ENCODE measurements around the gene EPHB1. TPM values are rescaled to one million over a fixed set of nuclear protein-coding genes. Genes with fewer than 3 reads are reported as not detected.
"Not testable (repeated sequence)": the region's sequence is repeated elsewhere in the genome, so short reads cannot be mapped to it uniquely, and the experiment has no call there.

Gene EPHB1
- total RNA-seq, 1 donor from 2014 or later = 0.86 TPM

DNA sequence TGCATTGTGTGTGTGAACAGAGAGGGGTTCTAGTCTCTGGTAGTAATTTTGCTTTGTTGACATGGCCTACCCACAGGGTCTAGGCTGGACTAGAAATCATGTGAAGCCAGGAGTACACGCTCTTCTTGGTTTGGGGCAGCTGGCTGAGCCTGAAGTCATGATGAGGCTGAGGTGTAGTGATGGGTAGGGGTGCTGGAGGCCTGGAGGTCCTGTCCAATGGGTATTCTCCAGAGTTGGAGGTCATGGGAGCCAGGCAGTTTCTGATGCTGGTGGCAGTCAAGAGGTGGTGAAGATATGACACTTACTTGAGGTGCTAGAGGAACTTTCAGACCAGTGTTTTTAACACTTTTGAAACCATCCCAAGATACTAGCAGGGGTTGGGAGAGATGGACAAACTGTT, 18.5 kb upstream of the EPHB1 start:
- no peak for DNase-seq (ENCODE audit: low read depth)

DNA sequence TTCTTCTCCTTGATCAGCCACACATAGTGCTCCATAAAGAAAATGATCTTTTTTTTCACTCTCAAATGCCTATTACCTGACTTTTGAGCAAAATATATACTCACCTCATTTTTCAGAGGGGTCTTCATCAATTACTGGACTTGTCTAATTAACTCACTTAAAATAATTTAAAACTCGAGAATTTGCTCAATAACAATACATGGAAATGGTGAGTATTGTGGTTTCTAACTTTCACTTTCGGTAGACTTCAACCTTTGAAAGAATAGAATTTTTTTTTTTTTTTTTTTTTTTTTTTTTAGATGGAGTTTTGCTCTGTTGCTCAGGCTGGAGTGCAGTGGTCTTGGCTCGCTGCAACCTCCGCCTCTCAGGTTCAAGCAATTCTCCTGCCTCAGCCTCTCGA, 17.7 kb upstream of the EPHB1 start:
- DNase-seq (ENCODE audit: low read depth) = no peak

DNA sequence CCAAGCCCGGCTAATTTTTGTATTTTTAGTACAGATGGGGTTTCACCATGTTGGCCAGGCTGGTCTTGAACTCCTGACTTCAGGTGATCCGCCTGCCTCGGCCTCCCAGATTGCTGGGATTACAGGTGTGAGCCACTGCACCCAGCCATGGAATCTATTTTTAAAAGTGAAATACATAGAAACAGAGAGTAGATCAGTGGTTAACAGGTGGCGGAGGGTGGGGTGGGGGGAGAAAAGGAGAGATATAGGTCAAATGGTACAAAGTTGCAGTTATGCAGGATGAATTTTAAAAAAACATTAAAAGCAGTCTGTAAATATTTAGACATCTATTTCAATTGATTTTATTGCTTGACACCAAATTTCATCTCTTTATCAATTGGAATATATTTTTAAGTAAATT, 6.8 kb upstream of the EPHB1 start:
- not testable (repeated sequence) for DNase-seq (ENCODE audit: low read depth)

DNA sequence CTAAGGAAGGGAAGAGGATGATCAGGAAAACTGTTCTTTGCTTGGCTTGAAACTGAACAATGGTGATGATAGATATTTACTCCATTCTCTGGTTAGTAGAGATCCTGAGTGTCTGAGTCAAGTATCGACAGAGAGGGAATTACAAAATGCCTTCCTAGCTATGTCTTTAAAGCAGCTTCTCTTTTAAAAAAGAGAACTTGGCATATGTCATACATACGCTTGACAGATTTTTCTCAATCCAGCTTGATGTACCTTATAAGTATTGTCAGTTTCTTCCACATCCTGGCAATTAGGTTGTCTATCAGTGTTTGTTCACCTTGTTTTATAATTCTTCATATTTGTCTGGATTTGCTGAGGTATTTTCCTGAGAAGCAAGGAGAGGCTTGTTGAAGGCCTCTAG, 5.0 kb upstream of the EPHB1 start:
- no peak for DNase-seq (ENCODE audit: low read depth)

DNA sequence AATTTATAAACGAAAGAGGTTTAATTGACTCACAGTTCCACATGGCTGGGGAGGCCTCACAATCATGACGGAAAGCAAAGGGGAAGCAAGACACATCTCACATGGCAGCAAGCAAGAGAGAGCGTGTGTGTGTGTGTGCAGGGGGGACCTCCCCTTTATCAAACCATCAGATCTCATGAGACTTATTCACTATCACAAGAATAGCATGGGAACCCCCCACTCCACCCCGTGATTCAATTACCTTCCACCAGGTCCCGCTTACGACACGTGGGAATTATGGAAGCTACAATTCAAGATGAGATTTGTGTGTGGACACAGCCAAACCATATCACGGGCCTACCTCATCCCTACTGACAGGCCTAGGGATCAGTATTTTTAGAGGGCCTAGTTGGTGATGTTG, 3.1 kb upstream of the EPHB1 start:
- DNase-seq (ENCODE audit: low read depth) = no peak

DNA sequence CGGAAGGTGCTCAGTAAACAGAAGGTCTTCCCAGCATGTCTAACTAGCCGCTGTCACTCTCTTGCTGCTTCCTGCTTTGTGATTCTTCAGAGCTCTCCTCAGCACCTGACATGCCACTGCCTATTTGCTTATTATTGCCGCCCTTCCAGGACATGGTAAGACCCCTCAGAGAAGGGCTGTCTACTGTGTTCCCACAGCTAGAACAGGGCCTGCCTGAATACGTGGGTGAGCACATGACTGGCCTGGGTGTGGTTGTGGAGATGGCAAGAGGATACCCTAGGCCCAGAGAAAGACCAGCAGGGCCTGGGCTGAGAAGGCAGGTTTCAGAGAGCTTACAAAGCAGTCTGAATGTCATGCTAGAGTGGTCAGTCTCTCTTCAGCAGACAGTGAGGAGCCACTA, 2.4 kb upstream of the EPHB1 start:
- no peak for DNase-seq (ENCODE audit: low read depth)

DNA sequence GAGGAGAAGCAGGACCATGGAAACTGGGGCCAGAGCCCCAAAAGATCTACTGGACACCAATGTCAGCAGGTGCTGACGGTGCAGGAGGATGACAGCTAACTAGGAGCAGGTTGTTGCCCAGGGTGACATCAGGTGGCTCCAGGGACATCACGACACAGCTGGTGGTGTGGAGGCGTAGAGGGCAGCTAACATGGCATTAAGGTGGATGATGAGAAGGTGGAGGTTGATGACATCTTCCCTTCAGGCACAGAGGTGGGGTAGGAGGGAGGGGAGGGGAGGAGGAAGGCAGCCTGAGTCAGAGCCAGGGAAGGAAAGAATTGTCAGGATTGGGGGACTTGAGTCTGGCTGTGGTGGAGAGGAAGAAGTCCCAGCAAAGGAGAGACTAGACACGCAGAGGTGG, 1.5 kb upstream of the EPHB1 start:
- no peak for DNase-seq (ENCODE audit: low read depth)

DNA sequence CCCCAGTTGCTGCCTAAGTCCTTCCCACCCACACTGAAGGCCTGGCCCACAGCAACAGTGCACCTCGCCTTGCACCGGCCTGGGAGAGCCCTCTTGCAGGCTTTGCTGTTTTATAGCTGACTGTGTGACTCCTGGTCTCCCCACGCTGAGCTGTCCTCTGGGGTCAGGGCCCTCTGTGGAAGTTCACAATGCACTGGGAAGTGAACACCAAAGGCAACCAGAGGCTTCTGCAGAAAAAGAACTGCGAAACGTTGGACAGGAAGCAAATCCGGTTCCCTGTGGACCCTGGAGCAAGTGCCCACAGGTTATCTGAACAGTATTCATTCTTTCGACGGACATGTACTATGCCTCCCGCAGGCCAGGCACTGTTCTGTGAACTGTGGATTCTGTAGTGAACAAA, 737 bp upstream of the EPHB1 start:
- DNase-seq (ENCODE audit: low read depth) = no peak

DNA sequence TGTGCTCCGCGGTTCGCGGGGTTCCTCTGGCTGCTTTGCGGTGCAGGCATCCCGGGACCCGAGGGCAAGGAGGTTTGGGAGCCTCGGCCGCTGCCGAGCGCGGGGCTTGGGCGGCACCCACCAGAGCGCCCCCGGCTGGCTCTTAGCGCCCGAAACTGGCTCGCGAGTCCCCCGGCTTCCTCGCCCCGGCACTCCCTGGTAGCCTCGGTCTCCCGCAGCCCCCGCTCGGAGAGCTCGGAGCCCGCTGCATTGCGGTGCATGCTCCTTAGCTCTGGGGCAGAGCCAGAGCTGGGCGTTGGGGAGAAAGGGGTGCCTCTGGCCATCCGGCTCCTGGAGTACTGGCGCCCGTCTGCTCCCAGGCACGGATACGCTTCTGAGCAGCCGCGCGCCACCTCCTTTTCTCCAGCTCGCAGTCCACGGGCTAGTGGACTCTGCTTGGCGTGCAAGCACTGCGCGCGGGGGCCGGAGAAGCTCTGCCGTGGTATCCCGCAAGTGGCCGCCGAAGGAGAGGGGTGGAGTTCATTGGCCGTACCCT, 753 bp downstream of the EPHB1 start:
- peak; percentile 33 for DNase-seq (ENCODE audit: low read depth)

DNA sequence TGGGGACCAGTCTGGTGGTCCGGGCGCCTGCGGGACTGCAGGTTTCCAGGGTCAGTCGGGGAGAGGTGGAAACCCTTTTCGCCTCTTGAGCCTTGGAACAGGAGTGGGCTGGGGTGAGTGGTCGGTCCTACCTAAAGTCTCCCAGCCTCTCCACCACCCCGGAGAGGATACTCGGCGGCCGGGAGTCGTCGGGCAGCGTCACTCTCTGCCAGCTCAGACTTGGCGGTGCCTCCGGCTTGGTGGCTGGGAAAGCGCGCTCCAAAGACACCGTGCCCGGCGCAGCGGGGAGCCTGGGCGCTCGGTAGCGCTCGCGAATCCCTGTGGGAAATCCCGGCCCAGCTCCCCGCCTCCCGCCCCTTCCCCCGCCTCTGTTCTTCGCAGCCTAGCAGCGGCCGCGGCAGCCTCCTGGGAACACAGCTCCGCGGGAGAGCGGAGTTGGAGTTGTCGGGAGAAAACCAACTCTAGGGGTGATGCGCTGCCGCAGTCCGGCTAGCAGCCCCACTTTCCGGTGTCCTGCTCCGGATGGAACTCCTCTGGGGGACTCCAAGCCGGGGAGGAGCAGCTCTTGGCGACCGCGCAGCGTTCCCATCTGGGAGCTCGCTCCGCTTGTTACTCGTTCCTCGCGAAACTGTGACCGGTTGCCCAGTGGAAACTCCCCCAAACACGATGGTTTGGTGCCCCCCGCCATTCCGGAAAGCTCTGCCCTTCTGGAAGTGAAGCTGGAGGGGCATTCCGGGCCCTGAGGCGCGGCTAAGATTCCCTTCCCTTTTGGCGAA, 1.4 kb downstream of the EPHB1 start:
- peak; percentile 9 for DNase-seq (ENCODE audit: low read depth)

DNA sequence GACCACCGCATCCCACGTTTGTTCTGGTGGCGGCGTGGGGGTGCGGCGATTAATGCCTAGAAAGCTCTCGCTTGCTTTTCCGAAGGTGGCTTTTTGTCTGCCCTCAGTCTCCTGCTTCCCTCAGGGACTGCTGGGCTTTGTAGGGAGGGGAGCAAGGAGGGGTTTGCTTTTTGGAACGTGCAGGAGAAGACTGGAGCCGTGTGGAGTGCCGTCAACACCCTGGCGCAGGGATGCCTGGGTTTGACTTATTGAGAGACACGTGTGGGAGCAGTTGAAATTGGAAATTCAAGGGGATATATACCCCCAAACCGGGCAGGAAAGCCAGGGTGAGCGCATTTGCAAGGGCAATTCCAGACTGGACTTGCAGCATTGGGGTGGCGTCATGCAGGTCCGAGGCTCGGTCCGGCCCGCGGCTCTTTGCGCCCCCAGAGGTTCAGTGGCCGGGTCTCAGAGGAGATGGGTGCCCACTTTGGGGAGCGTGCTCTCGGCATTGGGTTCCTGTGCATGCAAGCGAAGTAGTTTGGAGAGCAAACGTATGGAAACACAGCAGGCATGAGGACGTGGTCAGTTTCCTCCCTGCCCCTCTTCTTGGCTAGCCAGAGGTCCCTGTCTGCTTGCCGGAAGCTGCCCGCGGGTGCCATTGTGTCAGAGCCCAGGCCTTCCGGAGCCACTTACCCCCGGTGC, 2.1 kb downstream of the EPHB1 start:
- DNase-seq (ENCODE audit: low read depth) = no peak

DNA sequence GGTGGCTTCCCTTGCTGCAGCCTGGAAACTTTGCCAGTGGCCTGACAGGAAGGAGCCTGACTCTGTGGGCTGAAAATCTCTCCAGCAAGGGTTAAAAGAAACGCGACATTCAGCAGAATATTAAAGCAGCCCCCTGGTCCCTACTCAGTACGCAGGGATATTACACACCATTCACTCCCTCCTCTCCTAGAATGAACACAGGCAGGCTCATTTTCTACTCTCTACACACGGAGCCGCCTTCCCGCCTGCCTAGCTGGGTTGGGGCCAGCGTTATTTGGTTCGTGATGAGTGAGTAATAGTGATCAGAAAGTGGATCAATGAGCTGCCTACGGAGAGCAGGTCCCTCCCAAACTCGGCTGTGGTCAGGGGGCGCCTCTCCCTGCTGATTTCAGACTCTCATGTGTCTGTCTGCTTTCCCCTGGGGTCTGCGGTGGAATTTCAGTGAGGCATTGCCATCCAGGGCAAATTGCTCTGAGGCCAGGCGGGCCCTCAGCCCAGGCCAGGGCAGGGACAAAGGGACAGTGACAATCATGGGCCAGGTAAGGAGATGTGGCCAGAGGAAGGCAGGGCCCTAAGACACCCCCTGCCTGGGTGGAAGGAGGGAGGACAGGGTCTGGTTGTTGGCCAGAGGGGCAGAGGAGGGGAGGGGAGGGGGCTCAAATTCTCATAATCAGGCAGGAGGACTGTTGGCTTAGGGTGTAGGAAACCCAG, 2.8 kb downstream of the EPHB1 start:
- DNase-seq (ENCODE audit: low read depth) = no peak

DNA sequence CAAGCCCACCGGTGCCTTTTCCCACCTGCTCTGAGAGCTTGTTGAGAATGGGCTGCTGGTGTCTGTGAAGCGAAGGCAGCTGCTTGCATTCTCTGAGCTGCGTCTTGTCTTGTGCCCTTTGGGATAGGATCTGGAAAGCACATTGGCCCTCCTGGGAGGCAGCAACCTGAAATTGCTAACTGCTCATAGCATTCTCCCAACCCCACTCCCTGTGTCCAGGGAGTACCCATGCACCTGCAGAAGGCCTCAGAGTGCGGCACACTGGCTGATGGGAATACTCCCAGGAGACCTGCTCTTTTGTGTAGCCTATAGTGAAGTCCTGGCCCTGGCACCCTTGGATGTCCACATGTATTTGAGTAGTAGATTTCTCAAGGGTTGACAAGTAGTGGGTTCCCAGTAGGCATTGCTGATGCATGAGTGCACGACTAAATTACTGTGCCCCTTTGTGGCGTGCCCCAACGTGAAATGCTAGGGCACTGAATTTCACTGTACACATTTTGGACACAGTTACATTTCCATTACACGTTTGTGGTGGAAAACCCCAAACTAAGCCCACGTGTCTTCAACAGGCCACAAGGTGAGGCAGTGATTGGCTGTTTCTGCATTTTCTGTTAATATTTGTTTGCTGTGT, 3.7 kb downstream of the EPHB1 start:
- DNase-seq (ENCODE audit: low read depth) = no peak

DNA sequence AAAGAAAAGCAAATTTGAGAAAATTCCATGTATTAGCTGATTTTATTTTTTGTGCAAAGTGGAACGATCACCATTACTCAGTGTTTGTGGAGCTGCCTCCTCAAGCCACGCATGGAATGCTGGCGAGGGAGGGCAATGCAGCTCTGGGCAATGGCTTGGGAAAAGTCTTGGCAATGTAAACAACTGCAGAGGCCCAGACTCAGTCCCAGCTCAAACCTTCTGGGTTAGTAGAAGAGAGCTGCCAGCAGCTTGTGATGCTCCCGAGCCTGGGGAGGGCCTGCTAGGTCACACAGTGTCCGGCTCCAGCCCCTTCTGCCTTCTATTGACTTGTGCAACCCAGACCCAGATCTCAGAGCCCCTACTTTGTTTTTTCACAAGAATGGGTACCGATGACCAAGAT, 4.3 kb downstream of the EPHB1 start:
- DNase-seq (ENCODE audit: low read depth) = no peak

DNA sequence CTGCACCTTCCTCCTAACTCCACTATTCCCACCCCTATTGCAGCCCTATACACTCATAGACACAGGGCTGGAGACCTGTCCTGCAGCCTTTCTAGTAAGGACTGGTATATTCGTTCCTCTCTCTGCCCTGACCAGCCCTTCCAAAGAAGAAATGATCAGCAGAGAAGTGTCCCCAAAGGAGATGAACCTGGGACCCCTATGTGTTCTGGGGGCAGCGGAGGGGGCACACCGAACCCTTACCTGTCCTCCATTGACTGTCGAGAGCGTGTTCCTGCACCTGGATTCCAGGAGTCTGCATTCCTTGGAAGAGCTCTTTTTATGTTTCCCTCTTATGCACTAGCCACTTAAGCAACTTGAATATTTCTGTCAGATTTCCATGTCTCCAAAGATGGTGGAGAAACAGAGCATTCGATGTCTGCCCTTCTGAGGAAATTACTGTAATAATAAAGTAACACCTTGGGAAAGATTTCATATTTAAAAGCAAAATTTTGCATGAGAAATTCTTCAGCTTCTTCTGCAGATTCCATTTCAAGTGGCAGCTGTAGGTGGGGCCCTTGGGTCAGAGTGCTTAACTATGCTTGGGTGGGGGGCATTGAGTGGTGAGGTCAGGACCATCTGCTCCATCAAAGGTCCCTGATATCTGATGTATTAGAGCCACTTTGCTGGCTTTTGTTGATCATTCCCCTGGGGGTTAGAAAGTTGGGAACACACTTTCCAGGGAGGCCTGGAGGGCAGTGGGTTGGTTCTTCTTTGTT, 6.3 kb downstream of the EPHB1 start:
- no peak for DNase-seq (ENCODE audit: low read depth)

DNA sequence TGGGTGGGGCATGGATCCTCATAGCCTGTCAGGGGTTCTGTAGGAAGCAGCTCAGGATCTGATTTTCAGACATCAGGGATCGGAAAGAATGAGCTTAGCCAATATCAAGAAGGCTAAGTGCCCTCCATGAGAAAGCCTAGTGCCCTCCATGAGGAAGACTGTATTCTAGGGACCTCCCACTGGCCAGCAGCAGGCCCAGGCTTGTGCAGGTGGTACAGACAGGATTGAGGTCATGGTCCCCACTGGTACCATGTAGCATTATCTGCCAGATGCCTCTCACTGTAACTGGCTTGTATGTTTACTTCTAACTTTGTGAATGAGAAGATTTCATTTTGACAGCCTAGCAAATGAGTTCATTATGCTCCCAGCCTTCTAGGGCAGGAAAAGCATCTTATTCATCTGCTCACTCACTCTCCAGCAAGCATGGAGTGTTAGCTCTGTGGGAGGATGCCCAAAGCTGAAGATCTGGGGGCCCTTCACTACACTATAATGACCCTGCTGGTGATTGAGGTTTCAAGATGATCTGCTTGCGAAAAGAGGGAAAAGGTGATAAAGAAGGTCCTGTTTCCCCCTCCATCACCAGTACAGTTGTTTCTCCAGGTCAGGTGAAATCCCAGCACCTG, 7.5 kb downstream of the EPHB1 start:
- DNase-seq (ENCODE audit: low read depth) = no peak

DNA sequence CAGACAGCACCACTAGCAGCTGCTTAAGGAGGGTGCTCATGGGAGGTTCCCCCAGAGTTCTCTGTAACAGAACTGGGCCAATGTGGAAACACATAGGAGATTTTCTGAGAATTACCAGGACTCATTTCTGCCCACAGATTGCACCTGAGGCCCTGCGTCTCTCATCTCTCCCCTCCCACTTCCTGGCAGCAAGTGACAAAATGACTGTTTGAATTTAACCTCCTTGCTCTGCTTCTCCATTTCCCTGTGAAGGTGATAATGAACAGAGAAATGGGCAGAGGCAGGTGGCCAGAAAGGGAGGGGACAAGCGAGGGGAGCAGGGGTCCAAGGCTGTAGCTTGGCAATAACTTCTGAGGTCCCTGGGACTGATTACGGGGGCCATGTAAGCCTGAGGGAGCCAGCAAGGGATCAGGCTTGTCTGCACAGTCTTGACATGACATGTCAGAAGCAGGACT, 8.0 kb downstream of the EPHB1 start:
- DNase-seq (ENCODE audit: low read depth) = no peak

DNA sequence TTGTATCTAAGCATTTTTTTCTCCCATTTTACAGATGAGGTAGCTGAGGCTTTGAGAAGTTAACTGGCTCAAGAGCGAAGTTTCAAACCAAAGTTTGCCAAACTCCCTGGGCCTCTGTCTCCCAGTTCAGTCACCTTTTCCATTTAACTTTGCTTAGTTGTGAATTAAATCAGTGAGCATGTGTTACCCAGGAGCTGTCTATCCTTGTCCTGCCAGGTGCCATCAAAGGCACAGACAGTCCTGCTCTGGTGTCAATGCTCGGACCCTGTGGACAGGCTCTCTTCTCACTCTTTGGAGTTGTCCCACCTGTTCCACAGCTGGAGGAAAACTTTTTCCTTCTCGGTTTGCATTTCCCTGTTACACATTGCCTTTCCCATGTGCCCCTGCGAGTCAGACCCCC, 8.6 kb downstream of the EPHB1 start:
- no peak for DNase-seq (ENCODE audit: low read depth)

DNA sequence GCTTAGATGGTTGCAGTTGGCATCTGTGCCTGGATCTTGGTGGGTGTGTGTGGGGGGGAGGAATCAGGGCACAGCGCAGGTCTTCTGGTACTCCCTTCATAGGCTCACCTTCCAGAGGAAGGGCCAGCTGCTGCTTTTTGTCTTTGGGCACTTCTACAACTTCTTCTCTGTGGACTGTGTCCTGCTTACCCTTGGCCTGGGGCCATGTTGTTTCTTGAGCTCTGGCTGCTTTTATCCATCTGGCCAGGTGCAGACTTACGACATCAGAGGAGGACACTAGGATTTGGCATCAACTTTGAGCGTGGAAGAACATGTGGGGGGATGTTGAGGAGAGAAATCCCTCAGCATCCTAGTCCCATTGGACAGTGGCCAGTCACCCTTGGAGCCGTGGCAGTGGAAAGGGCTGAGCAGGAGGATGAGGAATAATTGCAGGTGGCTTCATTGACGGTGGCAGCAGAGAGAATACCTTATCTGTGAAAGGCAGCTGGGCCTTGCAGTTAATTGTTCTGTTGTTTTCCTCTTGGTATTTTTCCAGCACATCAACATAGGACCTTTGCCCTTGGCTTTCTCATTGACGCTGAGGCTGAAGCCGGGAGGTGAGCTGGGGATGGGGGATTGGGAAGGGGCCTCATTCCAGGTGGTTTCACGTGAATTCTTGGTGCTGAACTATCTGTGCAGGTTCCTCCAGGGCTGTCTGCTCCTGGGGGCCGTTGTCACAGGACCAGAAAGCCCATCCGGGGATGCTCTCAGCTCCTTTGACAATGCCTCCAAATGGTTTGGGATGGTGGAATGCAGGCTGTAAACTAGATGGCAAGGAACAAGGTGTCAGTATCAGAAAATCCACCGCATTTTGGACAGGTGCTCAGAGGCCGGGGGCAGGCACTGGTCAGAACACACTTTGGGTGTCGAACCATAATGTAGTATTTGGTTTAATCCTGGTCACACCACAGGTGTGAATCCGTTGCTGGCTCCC, 9.7 kb downstream of the EPHB1 start:
- DNase-seq (ENCODE audit: low read depth) = no peak

Measured in myocyte (in vitro differentiated cells).